Measurements from ENCODE around the gene PCDH15. TPM values are rescaled to one million over a fixed set of nuclear protein-coding genes. Genes with fewer than 3 reads are reported as not detected.
"Not testable (repeated sequence)": the region's sequence is repeated elsewhere in the genome, so short reads cannot be mapped to it uniquely, and the experiment has no call there.

PCDH15 gene
- total RNA-seq, 1 experiment from 2014 or later: not detected

DNA sequence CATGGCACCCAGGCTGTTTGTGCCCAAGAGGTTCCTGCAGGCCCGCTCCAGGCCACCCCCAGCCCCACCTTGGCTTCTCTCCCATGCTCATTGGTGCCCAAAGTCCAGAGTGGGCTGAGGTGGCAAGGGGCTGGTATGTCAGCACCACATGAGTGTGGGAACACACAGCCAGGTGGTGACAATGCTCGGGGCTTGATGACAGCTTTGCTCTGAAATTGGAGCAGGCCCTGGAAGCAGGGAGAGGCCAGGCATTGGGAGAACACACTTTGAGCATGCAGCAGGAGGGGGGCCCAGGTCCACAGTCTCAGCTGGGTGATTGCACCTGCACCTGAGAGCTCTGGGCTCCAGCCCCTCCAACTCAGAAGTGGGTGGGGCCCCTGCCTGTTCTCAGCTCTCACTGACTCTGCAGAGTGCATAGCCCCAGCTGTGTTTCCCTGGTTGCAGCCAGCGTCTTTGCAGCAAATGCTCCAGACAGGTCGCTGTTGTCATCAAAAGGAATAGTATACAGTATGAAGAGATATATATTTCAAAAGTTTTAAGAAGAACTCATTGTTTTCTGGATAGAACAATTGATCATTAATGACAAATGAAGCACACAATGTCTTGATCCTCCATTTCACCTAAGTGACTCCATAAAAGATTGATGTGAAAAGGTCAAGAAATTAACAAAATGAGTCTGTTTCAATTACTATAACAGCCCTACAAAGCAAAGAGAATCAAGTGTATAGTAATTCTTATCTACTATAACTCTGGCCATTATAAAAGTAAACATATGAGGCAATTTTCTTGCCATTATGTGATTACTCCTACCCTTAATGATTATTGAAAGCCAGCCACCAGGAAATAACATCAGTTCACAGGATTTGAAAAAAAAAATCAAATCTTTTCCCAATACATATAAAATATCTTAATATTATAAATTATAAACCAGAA, 848.1 kb downstream of the PCDH15 start:
- in situ Hi-C loops (cut with HindIII; ENCODE audit: low sequenced_read_pairs): no loop called here
- no peak for DNase-seq (ENCODE audit: low spot score)

- in situ Hi-C loops (cut with HindIII; ENCODE audit: low sequenced_read_pairs): no loop called here
- DNase-seq (ENCODE audit: low spot score): no peak
Observed at GRCh38 chr10:53939654-53940053, 861.4 kb downstream of the PCDH15 start.

DNA sequence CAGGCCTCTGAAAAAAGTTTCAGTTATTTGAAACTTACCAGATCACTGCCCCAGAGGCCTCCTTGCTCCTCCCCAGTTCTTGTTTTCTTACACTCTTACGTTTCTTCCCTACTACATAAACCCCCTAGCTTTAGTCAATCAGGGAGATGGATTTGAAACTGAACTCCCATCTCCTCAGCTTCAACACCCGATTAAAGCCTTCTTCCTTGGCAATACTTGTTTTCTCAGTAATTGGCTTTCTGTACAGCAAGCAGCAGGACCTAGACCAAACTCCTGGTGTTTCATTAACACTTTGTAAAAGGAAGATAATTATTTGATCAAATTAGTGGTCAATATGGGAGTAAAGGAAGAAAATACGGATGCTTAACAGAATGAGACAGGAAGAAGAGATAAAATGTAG, 870.4 kb downstream of the PCDH15 start:
- in situ Hi-C loops (cut with HindIII; ENCODE audit: low sequenced_read_pairs): no loop called here
- DNase-seq (ENCODE audit: low spot score): no peak

DNA sequence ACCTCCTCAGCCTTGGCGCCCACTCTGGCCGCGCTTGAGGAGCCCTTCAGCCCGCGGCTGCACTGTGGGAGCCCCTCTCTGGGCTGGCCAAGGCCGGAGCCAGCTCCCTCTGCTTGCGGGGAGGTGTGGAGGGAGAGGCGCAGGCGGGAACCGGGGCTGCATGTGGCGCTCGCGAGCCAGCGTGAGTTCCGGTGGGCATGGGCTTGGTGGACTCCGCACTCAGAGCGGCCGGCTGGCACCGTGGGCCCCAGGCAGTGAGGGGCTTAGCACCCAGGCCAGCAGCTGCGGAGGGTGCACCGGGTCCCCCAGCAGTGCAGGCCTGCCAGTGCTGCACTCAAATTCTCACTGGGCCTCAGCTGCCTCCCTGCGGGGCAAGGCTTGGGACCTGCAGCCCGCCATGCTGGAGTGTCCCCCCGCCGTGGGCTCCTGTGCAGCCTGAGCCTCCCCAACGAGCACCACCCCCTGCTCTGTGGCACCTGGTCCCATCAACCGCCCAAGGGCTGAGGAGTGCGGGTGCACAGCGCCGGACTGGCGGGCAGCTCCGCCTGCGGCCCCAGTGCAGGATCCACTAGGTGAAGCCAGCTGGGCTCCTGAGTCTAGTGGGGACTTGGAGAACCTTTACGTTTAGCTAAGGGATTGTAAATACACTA, 876.9 kb downstream of the PCDH15 start:
- DNase-seq (ENCODE audit: low spot score); in situ Hi-C loops (cut with HindIII; ENCODE audit: low sequenced_read_pairs): not testable (repeated sequence)

- DNase-seq (ENCODE audit: low spot score): no peak
- in situ Hi-C loops (cut with HindIII; ENCODE audit: low sequenced_read_pairs): no loop called here
Observed at GRCh38 chr10:53918755-53919154, 882.3 kb downstream of the PCDH15 start.

DNA sequence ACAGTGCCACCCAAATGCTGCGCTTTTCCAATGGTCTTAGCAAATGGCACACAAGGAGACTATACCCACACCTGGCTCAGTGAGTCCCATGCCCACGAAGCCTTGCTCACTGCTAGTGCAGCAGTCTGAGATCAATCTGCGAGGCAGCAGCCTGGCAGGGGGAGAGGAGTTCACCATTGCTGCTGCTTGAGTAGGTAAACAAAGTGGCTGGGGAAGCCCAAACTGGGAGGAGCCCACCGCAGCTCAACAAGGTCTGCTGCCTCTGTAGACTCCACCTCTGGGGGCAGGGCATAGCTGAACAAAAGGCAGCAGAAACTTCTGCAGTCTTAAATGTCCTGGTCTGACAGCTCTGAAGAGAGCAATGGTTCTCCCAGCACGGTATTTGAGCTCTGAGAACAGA, 891.2 kb downstream of the PCDH15 start:
- in situ Hi-C loops (cut with HindIII; ENCODE audit: low sequenced_read_pairs): no loop called here
- no peak for DNase-seq (ENCODE audit: low spot score)

DNA sequence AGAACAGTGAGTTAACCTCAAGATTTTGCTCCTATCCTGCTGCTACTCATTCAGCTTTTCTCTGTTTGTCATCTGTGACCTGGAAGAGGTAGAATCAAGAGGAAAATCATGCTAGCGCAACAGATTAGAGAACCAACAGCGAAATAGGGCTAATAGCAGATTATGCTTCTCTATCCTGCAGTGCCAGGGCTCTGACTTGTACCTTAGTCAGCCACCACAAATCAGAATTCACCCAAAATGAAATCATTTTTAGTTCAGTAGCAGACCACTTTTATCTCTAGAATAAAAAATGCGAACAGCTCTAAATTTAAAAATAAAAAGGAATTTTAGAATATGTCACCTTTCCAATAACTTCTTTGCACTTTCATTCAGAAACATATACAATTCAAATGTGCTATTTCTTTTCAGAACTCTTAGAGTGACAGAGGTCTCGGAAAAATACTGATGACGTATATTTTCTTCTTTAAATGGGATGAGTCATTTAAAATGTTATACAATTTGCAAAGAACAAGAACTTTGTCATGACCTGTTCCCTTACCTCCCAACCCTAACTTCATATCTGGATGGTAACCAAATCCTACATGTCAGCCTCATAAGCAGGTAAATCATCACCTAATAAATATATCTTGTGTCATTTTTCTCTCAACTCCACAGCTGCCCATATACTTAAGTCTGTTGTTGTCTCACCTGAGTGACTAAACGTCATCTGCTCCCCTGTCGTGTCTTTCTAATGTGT, 896.4 kb downstream of the PCDH15 start:
- in situ Hi-C loops (cut with HindIII; ENCODE audit: low sequenced_read_pairs): no loop called here
- no peak for DNase-seq (ENCODE audit: low spot score)

GRCh38 chr10:53903756-53904155, 897.3 kb downstream of the PCDH15 start:
- in situ Hi-C loops (cut with HindIII; ENCODE audit: low sequenced_read_pairs): no loop called here
- no peak for DNase-seq (ENCODE audit: low spot score)

GRCh38 chr10:53899463-53900160, 901.4 kb downstream of the PCDH15 start:
- no peak for DNase-seq (ENCODE audit: low spot score)
- in situ Hi-C loops (cut with HindIII; ENCODE audit: low sequenced_read_pairs): no loop called here

DNA sequence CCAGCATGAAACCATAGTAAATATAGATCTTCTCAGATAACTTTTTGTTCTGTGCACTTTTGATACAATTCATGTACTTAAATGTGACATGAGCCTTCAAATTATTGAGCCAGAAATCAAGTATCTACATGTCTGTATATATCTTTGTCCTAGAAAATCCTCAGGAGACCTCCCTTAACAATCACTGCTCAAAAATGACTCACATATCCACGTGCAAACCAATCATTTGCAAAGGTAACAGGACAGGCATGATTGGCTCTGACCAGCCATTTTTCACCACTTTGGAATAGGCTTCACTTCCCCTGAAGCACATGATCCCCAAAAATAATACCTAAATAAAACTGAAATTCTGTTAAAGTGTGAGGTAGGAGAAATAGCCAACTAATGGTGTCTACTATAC, 902.5 kb downstream of the PCDH15 start:
- no peak for DNase-seq (ENCODE audit: low spot score)
- in situ Hi-C loops (cut with HindIII; ENCODE audit: low sequenced_read_pairs): no loop called here

DNA sequence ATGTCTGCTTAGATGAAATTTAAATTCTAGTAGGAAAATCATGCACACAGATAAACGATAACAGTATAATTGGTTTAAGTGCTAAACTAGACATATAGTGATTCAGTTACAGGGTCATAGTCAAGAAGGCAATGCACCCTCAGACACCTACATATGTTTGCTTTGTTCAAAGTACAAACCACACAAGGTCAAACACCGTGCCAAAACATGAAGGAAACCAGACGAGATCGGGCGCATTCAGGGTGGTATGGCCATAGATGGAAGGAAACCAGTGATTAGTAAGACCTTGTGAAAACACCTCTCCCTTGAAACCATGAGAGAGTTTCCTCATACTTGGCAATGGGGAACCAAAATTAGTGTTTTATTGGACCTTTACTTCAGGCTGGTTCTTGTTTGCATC, 906.9 kb downstream of the PCDH15 start:
- in situ Hi-C loops (cut with HindIII; ENCODE audit: low sequenced_read_pairs): no loop called here
- no peak for DNase-seq (ENCODE audit: low spot score)

DNA sequence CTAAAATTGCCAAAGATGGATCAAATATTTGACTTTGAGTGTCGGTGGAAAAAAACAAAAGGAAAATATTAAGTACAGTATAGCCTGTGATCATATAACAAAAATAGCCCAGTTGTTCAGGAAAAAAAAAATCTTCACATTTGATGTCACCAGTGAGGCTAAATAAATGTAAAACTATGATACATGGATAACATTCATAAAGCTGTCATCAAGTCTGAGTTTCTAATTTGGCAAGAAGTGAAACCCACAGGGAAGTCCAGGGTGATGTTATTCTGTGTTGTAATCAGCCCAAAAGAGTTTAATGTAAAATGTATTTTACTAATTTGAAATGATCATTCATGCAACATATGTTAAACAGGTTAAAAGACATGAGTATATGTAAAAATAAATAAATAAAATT, 908.0 kb downstream of the PCDH15 start:
- in situ Hi-C loops (cut with HindIII; ENCODE audit: low sequenced_read_pairs): no loop called here
- DNase-seq (ENCODE audit: low spot score): no peak

DNA sequence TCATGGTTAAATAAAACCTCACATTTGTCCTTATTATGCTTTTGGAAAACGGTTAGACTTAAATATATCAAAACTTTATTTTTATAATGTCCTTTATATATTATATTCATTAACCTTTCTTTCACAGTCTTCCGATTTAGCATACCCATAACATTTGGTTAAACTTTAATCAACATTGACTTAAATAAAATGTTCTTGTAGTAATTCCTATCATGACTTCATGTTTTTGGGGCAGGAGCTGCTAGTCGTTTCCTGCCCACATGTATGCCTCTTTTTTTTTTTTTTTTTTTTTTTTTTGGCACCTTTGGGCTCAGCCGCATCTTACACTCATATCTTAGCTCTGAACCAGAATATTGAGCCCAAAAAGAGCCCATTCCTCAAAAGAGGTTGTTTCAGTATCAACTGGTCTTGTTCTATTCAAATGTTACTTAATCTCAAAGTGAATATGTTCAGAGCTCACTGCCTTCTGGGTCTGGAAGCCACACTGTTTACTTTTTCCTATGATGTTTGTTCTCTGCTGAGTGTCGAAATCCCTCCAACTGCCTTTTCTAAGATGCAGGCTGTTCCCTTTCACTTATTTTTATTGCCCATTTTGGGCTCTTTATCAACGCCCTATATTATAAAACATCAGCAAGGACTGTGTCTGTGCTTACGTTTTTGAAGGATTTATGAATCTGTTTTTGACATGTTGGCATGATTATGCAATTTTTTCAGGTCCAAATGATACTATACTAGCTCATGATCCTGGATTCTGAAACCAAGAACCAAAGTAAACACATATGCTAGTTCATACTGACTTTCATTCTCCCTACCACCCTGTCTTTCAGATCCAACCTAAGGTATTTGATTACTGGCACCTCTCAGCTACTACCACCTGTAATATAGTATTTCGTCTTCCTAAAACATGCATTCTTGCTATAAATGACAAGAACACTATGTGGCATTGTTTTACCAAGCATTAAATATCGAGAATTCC, 914.4 kb downstream of the PCDH15 start:
- in situ Hi-C loops (cut with HindIII; ENCODE audit: low sequenced_read_pairs): no loop called here
- no peak for DNase-seq (ENCODE audit: low spot score)

DNA sequence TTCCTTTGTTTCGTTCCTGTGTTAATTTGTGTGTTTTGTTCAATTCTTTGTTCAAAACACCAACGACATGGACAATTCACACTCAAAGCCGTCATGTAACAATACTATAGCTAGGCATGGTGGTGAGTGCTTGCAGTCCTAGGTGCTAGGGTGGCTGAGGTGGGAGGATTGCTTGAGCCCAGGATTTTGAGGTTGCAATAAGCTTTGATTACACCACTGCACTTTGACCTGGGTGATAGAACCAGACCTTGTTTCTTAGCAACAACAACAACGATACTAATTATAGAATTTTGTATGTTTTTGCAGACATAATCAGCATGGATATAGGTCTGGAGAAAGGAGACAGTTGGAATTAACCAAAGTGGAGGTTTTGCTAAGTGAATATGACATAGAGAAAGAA, 936.2 kb downstream of the PCDH15 start:
- no peak for DNase-seq (ENCODE audit: low spot score)
- in situ Hi-C loops (cut with HindIII; ENCODE audit: low sequenced_read_pairs): no loop called here

DNA sequence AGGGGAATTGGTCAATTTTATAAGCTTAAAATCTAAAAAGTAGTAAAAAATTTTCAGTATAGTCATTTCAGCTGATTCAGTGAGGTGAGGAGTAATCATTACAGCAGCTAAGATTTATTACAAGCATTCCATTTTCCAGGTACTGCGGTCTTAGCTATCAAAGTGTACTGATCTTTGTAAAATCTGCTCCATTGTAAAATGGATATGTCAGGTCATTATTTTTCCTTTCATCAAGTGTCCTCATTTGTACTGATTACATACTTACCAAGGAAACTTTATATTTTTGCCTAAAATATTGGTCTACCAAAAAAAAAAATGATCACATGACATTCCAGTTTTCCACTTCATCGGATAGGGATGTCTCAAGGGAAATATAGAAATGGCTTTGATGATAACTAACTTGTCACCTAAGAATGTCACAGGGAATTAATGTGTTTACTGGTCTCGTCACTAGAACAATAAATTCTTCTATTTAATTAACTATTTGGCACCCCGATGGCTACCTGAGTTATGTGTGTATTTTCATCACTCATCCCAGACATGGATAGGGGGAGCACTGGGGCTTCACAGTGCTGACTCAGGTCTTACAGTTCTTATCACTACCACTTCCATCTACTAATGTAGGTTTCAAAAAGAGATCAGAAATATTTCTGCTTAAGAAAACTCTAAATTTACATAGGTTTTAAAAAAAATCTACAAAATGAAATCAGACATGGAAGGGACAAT, 948.4 kb downstream of the PCDH15 start:
- in situ Hi-C loops (cut with HindIII; ENCODE audit: low sequenced_read_pairs): no loop called here
- DNase-seq (ENCODE audit: low spot score): no peak

- DNase-seq (ENCODE audit: low spot score): no peak
- in situ Hi-C loops (cut with HindIII; ENCODE audit: low sequenced_read_pairs): no loop called here
Observed at GRCh38 chr10:53846809-53847208, 954.2 kb downstream of the PCDH15 start.

DNA sequence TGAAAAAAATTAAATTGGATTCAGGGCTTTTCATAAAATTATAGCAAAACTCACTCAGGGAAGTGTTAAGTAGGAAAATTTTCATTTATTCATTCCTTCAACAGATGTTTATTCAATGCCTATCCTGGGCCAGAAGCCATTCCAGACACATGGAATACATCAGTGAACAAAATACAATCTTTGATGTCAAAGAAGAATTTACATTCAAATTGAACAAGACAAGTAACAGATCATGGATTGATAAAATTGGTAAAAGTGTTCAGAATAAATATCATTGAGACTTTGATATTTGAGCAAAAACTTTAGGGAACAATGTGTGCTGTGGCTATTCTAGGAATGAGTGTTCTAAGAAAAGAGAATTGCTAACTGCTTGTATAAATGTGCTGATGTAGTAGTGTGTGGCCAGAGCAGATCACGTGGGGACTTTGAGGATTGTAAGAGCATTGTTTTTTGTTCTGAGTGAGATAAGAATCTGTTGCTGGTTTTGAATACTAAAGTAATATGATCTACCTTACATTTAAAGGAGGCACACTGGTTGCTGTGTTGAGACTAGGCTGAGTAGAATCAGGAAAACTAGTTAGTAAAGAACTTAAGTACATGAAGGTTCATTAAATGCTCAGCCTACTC, 957.2 kb downstream of the PCDH15 start:
- in situ Hi-C loops (cut with HindIII; ENCODE audit: low sequenced_read_pairs): no loop called here
- no peak for DNase-seq (ENCODE audit: low spot score)

Data from G401 (cell line).